ENCODE results near the gene TMEM170B.

DNA sequence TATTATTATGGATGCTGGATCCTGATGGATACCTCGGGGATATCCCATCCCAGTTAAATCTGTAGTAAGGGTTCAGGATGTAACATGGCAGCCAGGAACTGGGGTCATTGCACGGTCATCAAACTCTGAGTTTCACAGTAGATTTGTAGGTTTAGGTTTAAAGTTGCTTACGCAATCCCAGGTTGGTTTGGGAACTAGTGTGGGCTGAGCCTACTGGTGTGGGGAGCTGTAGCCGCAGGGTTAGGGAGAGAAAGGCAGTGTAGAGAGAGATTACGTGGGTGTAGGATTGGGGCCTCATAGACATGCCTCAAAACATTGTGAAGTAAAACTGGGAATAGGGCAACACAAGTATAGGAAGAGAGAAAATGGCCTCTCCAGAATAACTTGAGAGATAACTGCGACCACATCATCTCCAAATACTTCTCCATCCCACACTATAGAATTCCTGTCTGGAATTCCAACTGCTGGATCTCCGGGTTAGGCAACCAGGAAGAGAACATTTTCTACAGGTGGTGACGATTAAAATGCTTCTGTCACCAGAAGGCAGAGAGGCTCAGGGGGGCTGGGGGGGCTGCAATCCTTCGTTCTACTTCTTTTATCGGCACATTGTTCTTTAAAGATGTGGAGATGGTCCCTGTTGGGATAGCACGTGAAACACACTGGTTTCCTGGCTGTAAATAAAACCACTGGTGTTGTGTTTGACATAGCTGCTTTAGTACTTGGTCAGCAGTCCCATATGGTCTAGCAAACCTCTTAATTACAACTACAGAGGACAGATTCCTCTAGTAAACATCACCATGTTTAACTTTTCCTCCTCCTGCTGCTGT, 44.9 kb upstream of the TMEM170B start:
- TF ChIP-seq, protein P1, sequence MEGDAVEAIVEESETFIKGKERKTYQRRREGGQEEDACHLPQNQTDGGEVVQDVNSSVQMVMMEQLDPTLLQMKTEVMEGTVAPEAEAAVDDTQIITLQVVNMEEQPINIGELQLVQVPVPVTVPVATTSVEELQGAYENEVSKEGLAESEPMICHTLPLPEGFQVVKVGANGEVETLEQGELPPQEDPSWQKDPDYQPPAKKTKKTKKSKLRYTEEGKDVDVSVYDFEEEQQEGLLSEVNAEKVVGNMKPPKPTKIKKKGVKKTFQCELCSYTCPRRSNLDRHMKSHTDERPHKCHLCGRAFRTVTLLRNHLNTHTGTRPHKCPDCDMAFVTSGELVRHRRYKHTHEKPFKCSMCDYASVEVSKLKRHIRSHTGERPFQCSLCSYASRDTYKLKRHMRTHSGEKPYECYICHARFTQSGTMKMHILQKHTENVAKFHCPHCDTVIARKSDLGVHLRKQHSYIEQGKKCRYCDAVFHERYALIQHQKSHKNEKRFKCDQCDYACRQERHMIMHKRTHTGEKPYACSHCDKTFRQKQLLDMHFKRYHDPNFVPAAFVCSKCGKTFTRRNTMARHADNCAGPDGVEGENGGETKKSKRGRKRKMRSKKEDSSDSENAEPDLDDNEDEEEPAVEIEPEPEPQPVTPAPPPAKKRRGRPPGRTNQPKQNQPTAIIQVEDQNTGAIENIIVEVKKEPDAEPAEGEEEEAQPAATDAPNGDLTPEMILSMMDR (conservative IDR thresholded peaks at IDR 0.05 in 1 of 2, IDR thresholded peaks at IDR 0.05 in 1 of 2; ENCODE audit: low read depth in 1 of 2, low read length in 2 of 2), result no peak
- TF ChIP-seq EZH2 (IDR thresholded peaks at IDR 0.05; ENCODE audit: low read length, missing control alignments), result no peak
